HG02884 (cell line): ENCODE measurements around the gene TCF25.
"Not testable (repeated sequence)": the region's sequence is repeated elsewhere in the genome, so short reads cannot be mapped to it uniquely, and the experiment has no call there.

ENCODE experiments used
- ATAC-seq: cut with Tn5 transposase; IDR thresholded peaks from one replicate; pipeline ENCODE4 v1.9.1; 2021; ENCODE audit warnings: mild to moderate bottlenecking, moderate library complexity; ENCODE audit not compliant: unreplicated experiment

TCF25 gene

DNA sequence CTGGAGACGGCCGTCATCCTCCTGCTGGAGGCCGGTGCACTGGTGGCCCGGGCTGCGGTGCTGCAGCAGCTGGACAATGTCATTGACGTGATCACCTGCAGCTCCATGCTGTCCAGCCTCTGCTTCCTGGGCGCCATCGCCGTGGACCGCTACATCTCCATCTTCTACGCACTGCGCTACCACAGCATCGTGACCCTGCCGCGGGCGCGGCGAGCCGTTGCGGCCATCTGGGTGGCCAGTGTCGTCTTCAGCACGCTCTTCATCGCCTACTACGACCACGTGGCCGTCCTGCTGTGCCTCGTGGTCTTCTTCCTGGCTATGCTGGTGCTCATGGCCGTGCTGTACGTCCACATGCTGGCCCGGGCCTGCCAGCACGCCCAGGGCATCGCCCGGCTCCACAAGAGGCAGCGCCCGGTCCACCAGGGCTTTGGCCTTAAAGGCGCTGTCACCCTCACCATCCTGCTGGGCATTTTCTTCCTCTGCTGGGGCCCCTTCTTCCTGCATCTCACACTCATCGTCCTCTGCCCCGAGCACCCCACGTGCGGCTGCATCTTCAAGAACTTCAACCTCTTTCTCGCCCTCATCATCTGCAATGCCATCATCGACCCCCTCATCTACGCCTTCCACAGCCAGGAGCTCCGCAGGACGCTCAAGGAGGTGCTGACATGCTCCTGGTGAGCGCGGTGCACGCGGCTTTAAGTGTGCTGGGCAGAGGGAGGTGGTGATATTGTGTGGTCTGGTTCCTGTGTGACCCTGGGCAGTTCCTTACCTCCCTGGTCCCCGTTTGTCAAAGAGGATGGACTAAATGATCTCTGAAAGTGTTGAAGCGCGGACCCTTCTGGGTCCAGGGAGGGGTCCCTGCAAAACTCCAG lies 46.4 kb downstream of the TCF25 start:
- ATAC-seq = no peak

DNA sequence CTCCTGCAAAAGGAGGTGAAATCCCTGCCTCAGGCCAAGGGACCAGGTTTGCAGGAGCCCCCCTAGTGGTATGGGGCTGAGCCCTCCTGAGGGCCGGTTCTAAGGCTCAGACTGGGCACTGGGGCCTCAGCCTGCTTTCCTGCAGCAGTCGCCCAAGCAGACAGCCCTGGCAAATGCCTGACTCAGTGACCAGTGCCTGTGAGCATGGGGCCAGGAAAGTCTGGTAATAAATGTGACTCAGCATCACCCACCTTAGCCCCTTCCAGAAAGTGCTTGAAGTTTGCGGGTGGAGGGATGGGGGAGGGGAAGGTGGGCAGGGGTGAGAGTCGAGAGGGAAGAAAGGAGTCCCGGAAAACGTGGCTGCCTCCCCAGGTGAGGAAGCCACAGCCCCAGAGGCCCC lies 47.3 kb downstream of the TCF25 start:
- ATAC-seq = no peak

DNA sequence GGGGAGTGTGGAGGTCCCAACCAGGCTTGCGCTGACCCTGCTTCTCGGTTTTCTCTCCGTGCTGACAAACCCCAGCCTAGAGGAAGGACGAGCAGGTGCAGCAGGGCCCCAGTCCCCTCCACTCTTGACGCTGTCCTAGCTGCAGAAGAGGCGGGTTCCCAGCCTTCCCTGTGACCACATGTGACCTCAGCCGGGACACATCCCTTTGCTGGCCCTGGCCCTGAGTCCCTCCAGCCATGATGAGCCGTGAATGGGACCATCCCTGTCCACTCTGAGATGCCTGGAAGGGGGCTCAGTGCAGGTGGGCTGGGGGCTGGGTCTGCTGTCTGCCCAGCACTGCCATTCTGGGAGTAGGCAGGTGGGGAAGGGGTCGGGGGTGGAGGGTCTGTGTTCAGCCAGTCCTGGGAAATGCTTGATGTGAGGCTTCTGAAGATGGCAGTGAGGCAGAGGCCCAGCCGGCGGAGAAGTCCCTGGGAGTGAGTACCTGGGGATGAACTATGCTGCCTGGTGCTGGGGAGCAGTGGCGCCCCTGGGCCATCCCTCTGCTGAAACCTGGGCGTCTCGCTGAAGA lies 47.8 kb downstream of the TCF25 start:
- no peak for ATAC-seq

DNA sequence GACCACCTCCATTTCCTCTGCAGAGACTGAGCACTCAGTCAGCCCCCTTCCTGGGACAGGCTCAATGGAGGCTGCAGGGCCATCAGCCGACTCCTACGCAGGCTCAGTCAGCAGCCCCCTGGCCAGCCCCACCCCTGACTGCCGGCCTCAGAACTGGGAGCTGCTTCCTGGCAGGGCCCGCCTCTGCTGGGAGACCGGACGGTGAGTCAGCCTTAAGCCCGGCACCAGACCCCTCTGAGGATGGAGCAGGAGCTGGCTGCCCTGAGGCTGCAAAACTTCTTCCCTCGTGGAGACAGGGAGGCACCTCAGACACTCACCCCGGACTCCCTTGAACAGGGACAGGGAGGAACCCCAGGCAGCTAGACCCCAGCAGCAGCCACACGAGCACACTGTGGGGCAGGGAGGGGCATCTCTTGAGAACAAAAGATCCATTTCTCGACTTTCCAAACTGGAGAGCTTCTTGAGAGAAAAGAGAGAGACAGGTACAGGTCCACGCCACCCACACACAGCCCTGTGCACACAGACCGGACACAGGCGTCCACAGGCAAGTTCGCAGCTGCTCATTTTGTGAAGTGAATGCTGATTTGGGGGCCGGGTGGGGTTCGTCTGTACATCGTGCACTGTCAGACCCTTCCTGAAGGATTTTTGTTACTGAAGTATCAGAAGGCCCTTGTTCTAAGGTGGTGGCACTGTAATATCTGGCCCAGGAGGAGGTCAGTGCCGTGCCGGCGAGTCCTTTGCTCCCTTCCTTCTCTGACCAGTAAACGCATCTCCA lies 48.5 kb downstream of the TCF25 start:
- no peak for ATAC-seq

DNA sequence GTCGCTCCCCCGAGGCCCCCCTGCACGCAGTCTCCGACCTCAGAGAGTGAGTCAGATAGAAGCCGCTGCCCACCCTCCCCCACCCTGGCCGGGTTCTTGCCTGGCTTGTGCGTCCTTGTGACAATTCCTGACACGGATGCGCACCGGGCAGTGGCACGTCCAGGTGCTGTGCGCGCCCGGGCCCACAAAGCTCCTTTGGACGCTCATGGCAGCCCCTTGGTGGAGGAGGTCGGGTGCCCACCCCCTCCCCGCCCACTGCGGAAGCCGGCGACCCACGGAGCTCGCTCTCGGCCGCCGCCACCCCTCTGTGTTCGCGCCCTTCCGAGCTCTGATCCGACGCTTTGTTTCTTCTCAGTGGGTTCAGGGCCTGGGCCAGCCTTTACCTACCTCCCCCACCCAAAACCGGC lies 49.1 kb downstream of the TCF25 start:
- ATAC-seq = no peak

DNA sequence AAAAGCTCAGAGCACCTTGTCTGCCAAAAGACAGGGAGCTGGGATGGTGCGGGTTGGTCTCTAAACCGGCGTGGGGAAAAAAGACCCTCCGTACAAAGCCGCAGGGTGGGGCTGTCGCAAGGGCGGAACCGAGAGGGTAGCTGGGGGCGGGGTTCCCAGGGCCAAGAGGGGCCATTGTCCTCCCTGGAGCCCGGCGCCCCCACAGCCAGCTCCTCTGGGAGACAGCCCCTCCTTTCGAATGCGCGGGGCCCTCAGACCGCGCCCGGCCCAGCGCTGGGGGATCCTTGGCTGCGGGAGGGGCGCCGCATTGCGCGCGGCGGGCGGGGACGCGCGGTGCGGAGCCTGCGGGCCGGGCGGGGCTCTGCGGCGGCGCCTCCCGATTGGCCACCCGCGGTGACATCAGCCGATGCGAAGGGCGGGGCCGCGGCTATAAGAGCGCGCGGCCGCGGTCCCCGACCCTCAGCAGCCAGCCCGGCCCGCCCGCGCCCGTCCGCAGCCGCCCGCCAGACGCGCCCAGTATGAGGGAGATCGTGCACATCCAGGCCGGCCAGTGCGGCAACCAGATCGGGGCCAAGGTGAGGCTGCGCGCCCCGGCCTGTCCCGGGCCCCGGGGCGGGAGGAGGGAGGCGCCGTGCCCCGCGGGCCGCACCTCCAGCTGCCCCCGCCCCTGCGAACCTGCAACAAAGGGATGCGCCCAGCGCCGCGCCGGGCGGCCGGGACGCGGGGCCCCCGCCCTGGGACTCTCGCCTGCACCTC lies 49.7 kb downstream of the TCF25 start, which contains the start of gene TUBB3:
Gene TUBB3 (plus strand): TSS at position 459 of the 756 bp plus-strand sequence. CDS start 60 bp downstream, at position 519.
- ATAC-seq = no peak

DNA sequence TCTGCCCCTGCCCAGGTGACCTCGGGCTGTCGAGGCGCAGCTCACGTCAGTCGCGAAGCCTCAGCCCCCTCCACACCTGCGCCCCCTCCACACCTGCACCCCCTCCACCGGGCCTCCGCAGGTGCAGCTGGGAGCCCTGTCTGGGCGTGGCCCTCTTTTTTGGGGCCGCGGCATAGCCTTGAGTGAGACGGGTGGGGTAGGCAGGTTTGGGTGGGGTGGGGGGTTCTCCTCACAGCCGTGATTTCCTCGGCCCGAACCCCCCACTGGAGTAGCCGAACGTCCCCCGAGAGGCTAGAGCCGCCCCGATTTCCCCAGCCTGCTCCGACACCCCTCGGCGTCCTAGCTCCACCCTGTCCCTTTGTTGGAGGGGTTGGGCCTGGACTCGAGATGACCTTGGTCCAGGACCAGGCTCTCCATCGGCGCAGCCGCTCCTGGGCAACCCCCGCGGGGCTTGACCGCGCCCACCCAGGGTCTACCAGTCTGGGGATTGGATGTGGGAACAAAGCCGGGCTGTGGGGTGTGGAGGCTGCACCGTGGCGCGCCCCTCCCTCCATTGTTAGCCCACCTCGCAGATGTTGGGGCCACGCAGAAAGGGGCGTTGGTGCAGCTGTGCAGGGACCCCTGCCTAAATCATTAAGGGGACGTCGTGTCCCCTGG lies 50.4 kb downstream of the TCF25 start:
- ATAC-seq = no peak

DNA sequence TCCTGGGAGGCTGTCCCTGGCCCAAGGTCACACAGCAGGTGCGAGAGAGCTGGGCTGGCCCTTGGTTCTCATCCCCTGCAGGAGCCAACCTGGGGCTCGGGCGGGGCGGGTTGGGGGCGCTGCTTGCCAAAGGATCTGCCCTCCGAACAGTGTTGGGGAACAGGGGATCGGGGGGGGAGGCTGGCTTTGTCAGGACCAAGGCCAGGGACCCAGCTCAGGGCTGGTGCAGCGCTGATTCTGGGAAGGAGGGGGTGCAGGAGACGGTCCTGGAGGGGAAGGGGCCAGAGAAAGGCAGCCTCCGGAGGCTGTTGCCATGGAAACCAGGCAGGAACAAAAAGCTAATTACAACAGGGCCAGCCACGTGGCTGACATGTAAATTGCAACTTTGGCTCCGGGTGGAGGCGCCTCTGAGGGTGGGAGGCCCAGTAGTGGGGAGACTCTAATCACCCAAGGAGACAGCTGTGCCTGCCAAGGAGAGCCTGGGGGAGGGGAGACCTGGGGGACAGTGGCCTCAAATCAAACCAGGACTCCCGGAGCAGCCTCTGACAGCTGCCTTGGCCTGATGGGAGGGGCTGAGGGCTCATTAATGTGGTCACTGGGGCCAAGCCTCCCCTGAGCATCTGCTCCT lies 51.0 kb downstream of the TCF25 start:
- no peak for ATAC-seq

DNA sequence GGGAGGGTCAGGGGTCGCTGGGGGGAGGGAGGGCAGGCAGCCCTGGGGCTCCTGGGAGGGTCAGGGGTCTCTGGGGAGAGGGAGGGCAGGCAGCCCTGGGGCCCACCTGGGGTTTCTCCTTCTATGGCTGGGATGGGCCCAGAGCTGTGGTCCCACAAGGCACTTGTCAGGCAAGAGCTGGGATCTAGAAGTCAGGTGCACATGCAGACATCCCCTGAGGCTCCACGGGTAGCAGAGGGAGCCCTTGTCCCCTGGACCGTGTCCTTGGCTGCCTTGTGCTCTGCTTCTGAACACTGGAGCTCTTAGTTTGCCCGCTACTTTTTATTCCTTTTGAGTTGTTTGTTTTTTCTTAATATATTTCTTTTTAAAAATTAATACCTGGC lies 51.5 kb downstream of the TCF25 start:
- no peak for ATAC-seq

DNA sequence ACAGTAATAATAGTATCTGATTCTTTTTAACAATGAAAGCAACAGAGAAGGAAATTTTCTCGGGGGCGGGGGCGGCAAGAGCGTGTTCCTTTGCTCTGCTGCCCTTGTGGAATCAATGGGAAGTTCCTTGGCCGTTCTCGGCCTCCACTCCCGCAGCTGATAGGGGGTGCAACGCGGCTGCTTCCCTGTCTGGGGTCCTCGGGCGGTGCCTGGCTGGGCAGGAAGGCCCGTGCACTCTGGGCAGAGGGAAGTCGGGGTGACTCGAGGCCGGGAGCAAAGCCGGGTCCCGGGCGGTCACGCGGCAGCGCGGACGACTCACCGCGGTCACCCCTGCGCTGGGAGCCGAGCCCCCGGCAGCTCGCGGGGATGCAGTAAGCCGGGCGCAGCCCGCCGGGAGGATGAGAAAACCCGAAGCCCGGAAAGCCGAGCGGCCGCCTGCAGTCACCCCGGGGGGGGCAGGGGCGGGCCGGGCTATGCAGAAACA lies 52.2 kb downstream of the TCF25 start:
- ATAC-seq = no peak

DNA sequence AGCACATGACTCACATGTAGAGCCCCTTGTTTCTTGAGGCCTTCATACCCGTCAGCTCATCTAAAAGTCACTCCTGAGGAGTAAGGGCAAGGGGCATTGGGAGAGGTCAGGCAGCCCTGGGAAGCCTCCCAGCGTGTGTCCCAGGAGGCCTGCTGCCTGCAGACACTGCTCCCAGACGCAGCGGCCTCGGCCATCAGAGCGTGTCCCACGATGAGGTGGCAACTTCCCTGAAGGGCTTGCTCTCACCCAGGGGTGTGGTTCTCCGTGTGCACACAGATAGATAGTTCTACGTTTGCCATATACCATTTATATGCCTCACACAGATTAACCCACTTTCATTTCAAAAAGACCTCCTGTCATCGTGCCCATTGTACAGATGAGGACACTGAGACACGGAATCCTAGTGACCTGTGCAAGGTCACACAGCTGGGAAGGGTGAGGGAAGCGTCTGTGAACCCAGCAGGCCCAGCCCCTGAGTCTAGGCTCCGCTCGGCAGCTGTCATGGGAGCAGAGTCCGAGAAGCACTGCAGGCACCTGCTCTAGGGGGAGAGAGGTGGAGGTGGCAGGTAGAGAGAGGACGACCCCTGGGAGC lies 58.0 kb downstream of the TCF25 start:
- no peak for ATAC-seq

DNA sequence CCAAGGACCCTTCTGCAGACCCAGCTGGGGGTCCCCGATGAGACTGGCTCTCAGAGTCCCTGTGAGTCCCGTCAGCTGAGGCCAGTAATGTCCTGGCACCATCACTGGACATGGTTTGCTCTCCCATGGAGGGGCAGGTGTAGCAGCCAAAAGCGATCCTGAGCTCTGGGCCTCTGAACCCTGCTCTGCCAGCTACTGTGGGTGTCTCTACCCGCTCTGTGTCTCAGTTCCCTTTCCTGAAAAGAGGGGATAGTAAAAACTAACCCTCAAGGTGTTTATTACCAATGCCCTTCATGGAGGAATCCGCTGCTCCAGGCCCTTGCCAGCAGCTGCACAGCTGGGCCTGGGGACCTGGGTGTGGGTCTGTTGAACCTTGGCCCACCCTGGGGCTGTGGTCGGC lies 58.6 kb downstream of the TCF25 start:
- no peak for ATAC-seq

DNA sequence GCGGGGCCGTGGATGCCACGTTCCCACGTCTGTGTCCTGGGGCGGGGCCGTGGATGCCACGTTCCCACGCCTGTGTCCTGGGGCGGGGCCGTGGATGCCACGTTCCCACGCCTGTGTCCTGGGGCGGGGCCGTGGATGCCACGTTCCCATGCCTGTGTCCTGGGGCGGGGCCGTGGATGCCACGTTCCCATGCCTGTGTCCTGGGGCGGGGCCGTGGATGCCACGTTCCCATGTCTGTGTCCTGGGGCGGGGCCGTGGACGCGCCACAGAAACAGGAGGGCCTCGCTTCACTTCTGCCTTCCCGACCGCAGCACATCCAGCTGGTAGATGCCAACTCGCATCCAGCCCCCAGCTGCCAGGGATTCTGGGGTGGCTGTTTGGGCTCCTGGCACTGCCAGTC lies 60.6 kb downstream of the TCF25 start:
- ATAC-seq = not testable (repeated sequence)

DNA sequence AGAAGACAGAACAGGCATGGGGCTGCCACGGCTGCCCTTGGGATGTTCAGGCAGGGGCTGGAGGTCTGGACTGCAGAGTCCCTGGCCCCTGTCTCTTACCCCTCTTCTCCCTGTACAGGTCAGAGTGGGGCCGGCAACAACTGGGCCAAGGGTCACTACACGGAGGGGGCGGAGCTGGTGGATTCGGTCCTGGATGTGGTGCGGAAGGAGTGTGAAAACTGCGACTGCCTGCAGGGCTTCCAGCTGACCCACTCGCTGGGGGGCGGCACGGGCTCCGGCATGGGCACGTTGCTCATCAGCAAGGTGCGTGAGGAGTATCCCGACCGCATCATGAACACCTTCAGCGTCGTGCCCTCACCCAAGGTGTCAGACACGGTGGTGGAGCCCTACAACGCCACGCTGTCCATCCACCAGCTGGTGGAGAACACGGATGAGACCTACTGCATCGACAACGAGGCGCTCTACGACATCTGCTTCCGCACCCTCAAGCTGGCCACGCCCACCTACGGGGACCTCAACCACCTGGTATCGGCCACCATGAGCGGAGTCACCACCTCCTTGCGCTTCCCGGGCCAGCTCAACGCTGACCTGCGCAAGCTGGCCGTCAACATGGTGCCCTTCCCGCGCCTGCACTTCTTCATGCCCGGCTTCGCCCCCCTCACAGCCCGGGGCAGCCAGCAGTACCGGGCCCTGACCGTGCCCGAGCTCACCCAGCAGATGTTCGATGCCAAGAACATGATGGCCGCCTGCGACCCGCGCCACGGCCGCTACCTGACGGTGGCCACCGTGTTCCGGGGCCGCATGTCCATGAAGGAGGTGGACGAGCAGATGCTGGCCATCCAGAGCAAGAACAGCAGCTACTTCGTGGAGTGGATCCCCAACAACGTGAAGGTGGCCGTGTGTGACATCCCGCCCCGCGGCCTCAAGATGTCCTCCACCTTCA lies 61.5 kb downstream of the TCF25 start:
- no peak for ATAC-seq

DNA sequence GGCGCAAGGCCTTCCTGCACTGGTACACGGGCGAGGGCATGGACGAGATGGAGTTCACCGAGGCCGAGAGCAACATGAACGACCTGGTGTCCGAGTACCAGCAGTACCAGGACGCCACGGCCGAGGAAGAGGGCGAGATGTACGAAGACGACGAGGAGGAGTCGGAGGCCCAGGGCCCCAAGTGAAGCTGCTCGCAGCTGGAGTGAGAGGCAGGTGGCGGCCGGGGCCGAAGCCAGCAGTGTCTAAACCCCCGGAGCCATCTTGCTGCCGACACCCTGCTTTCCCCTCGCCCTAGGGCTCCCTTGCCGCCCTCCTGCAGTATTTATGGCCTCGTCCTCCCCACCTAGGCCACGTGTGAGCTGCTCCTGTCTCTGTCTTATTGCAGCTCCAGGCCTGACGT lies 62.2 kb downstream of the TCF25 start:
- ATAC-seq = not testable (repeated sequence)

DNA sequence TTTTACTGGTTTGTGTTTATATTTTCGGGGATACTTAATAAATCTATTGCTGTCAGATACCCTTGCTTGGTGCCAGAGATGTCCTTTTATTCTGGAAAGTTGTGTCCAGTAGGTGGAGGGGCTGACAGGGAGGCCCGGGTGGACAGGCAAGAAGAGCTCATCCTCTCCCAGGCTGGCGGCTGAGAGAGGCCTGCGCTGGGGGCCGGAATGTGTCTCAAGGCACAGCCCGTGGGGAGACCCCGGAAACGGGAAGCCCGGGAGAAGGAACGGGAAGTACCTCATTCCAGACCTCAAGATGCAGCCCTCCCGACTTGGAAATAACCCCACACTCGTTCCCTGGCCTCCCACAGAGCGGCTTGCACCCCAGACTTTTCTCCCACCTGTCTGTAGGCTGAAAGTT lies 62.6 kb downstream of the TCF25 start:
- ATAC-seq = no peak

DNA sequence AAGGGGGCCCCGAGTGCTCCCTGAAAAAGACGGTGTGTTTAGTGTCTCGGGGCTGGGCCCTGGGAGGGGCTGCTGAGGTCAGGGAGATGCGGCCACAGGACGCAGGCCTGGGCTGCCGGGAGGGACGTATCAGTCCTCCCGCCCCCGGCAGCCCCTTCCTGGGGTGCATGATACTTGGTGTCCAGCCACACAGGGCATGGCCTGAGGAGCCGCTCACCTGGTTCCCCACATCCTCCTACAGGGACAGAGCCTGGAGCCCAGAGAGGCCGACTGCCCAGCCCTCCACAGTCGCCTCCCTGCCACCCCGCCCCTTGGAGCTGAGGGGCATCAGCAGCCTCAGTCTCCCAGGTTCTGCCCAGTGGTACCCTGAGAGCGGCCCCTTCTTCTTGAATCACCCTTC lies 63.1 kb downstream of the TCF25 start:
- ATAC-seq = no peak

DNA sequence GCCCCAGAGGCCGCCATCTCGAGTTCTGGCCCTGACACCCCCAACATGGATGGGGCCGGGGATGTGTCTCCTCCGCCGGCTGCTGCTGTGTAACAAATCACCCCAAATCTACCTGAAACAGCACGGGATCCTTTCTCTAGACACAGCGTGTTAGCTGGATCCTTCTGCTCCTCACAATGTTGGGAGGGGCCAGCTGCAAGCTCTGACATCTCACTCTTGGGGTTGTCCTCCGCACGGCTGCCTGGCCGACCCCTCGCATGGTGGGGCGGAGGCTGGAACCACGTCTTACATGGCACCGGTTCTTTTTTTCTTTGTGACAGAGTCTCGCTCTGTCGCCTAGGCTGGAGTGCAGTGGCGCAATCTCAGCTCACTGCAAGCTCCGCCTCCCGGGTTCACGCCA lies 63.6 kb downstream of the TCF25 start:
- no peak for ATAC-seq
